NCI-H2196 treated with DMSO at 0.1 percent for 48 hours (cell line): ENCODE data around the gene LMOD1.

Experiments
- DNase-seq: peaks from one replicate; lab custom pipeline; 2025; ENCODE audit not compliant: unreplicated experiment; lab: John Stamatoyannopoulos, UW

Gene LMOD1

GRCh38 chr1:201894343-201895119 is 51.8 kb downstream of the LMOD1 start:
- DNase-seq, result no peak

- DNase-seq, result no peak
Measured at GRCh38 chr1:201893431-201893830, 52.9 kb downstream of the LMOD1 start.

- no peak for DNase-seq
Measured at GRCh38 chr1:201892211-201892610, 54.1 kb downstream of the LMOD1 start.

- DNase-seq, result no peak
Measured at GRCh38 chr1:201891451-201892045, 54.8 kb downstream of the LMOD1 start.

- no peak for DNase-seq
Measured at GRCh38 chr1:201890806-201891450, 55.4 kb downstream of the LMOD1 start.

GRCh38 chr1:201890223-201890622 is 56.1 kb downstream of the LMOD1 start:
- no peak for DNase-seq

GRCh38 chr1:201889090-201889968 is 57.0 kb downstream of the LMOD1 start:
- DNase-seq, result no peak

GRCh38 chr1:201888282-201889089 is 57.9 kb downstream of the LMOD1 start, which contains the start of gene SHISA4:
Gene SHISA4 (plus strand): TSS chr1:201888898. CDS start chr1:201888995, 97 bp downstream.
- peak; percentile 66 for DNase-seq

GRCh38 chr1:201887116-201887866 is 59.1 kb downstream of the LMOD1 start:
- DNase-seq, result no peak

GRCh38 chr1:201886103-201886885 is 60.1 kb downstream of the LMOD1 start:
- no peak for DNase-seq

- DNase-seq, result no peak
Measured at GRCh38 chr1:201885531-201886075, 60.7 kb downstream of the LMOD1 start.

GRCh38 chr1:201884425-201884824 is 61.9 kb downstream of the LMOD1 start:
- DNase-seq, result no peak

GRCh38 chr1:201883786-201884185 is 62.6 kb downstream of the LMOD1 start:
- no peak for DNase-seq

- no peak for DNase-seq
Measured at GRCh38 chr1:201883266-201883665, 63.1 kb downstream of the LMOD1 start.

- DNase-seq, result no peak
Measured at GRCh38 chr1:201882665-201883132, 63.6 kb downstream of the LMOD1 start.

GRCh38 chr1:201881617-201882016 is 64.7 kb downstream of the LMOD1 start:
- no peak for DNase-seq

GRCh38 chr1:201880928-201881571 is 65.3 kb downstream of the LMOD1 start:
- DNase-seq, result no peak

- DNase-seq, result no peak
Measured at GRCh38 chr1:201877877-201878401, 68.4 kb downstream of the LMOD1 start.
